Naive thymus-derived CD8-positive, alpha-beta T cell (primary cell): ENCODE measurements around the gene NTN1. TPM values are rescaled to one million over a fixed set of nuclear protein-coding genes. Genes with fewer than 3 reads are reported as not detected.

Experiments
- ATAC-seq, 2 donors: fragments of 150-1000 bp; cut with Tn5 transposase in 1 of 2; sonication (Bioruptor Pico), chemical (Tn5 transposase) in 1 of 2; 1 replicate in 1 of 2; 2 replicates in 1 of 2; pipeline ENCODE4 v1.10.0; 2021; ENCODE audit warnings: mild to moderate bottlenecking in 2 of 2, moderate library complexity in 2 of 2
- POLR2A ChIA-PET: fragments of 350-600 bp; sonication (Branson Sonifier 250); formaldehyde crosslinking; loops from one replicate; lab custom pipeline; 2021; ENCODE audit warnings: antibody characterized with exemption; lab: Charles Lee
- DNase-seq, 10 donors: peaks; one replicate each; pipeline versions ENCODE4 v3.0.0 to v3.0.0-alpha.2; 2020 to 2022
- H3K27ac Mint-ChIP-seq, 10 donors: one replicate each; pipeline ENCODE4 v1.8.0; 2020 to 2022; ENCODE audit warnings: mild to moderate bottlenecking in 10 of 10, mixed read lengths in 10 of 10, moderate library complexity in 4 of 10, inconsistent platforms in 1 of 10
- H3K27me3 Mint-ChIP-seq, 5 donors: one replicate each; pipeline ENCODE4 v1.8.0; 2021 to 2022; ENCODE audit warnings: mixed read lengths in 5 of 5
- H3K36me3 Mint-ChIP-seq, 3 donors: one replicate each; pipeline ENCODE4 v1.8.0; 2020 to 2022; ENCODE audit warnings: mixed read lengths in 3 of 3, mild to moderate bottlenecking in 2 of 3, inconsistent platforms in 1 of 3
- H3K4me1 Mint-ChIP-seq, 4 donors: one replicate each; pipeline ENCODE4 v1.8.0; 2021 to 2022; ENCODE audit warnings: mixed read lengths in 4 of 4
- H3K4me3 Mint-ChIP-seq, 10 donors: one replicate each; pipeline ENCODE4 v1.8.0; 2020 to 2022; ENCODE audit warnings: mild to moderate bottlenecking in 10 of 10, mixed read lengths in 10 of 10, moderate library complexity in 6 of 10, inconsistent platforms in 1 of 10
- H3K9me3 Mint-ChIP-seq, 9 donors: one replicate each; pipeline ENCODE4 v1.8.0; 2020 to 2022; ENCODE audit warnings: mixed read lengths in 9 of 9, mild to moderate bottlenecking in 3 of 9, inconsistent platforms in 1 of 9, moderate library complexity in 1 of 9
- polyA plus RNA-seq, 3 donors: library from polyadenylated mRNA; unstranded; fragments of 300-500 nt; fragmentation: Illumina TruSeq; gene quantifications; one replicate each; pipeline ENCODE4 v1.2.3, GENCODE V29; 2021
- total RNA-seq, 8 experiments: library from RNA in 2 of 8; stranded (reverse) in 2 of 8; gene quantifications; one replicate each; pipeline ENCODE4 v1.2.3 and lab custom pipeline; 2021 to 2026

NTN1 gene
- total and polyA plus RNA-seq, 5 experiments from 2014 or later: 0.05 TPM; not detected in 4

DNA sequence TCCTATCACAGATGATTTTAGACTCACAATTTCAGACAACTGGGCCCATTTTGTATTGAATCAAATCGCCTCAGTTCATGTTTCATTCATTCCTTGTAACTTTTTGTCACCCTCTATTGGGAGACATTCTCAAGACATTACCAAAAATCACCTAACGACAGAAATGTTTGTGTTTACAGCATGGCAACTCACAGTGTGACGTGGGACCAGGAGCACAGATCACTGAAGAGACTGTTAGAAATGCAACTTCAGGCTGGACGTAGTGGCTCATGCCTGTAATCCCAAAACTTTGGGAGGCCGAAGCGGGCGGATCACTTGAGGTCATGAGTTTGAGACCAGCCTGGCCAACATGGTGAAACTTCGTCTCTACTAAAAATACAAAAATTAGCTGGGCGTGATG, 249.6 kb downstream of the NTN1 start:
- H3K27ac Mint-ChIP-seq: no peak overlapping the region
- DNase-seq (no peak), ATAC-seq (no peak)
- H3K36me3 Mint-ChIP-seq: peaks cover 0 to 14% (median 4%) of the 10 kb centered on the region in 3 donors
- H3K27me3 Mint-ChIP-seq: no peaks in the 10 kb centered on the region
- H3K9me3 Mint-ChIP-seq: no peaks in the 10 kb centered on the region
- H3K4me3 Mint-ChIP-seq: no peak overlapping the region
- peaks cover 10 to 24% (median 15%) of the 10 kb centered on the region in 4 donors for H3K4me1 Mint-ChIP-seq
- POLR2A ChIA-PET: no interaction called here

DNA sequence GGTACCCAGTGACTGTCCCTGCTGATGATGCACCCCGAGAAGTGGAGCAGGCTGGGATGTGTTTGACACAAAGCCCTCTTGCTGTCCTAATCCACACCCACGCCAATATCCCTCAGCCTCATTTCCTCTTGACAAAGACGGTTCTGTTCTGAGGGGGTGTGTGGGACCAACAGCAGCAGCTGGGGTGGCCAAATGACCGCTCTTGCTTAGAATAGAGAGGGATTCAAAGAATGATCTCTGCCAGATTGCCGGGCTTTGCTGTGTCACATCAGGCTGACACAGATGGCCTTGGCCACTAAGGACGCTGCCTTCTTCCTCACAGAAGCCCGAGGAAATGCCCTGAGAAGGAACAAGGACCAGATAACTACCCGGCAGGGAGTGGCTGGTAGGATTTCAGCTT, 250.7 kb downstream of the NTN1 start:
- no peaks in the 10 kb centered on the region for H3K9me3 Mint-ChIP-seq
- no peaks in the 10 kb centered on the region for H3K27me3 Mint-ChIP-seq
- peaks cover 0 to 9% (median 4%) of the 10 kb centered on the region in 3 donors for H3K36me3 Mint-ChIP-seq
- DNase-seq: no peak
- POLR2A ChIA-PET: no interaction called here
- ATAC-seq: no peak
- peaks cover 10 to 24% (median 15%) of the 10 kb centered on the region in 4 donors for H3K4me1 Mint-ChIP-seq
- no peak overlapping the region for H3K27ac Mint-ChIP-seq
- H3K4me3 Mint-ChIP-seq: no peak overlapping the region

DNA sequence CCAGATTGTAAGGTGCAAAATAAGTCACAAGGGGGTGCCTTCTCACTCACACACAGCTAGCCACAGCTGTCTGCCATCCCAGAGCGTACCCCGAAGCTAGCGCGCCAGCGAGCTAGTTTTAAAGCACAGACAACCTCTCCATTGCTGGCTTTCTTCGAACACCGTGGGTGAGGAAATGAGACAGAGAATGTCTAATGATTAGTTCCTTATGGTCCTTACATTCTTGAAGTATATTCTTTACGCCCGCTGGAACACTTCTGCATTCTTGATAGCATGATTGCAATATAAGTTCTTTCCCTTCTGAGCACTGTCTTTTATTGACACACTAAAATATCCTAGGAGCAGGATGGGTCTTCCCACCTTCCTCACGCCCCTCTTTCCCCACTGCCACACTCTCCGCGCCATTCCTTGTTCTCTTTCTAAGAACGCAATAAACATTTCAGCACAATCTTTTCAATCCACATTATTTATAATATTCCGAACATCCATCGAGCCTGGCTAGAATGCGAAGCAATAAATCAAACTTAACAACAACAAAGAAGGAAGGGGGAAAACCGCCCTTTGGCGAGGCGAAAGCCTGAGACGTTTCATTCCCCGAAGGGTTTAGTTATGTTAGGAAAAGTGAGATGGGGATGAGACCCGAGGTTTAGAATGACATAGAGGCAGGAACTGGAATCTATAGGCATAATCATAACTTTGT, 251.3 kb downstream of the NTN1 start:
- ATAC-seq (no peak), DNase-seq (no peak)
- H3K27me3 Mint-ChIP-seq: no peaks in the 10 kb centered on the region
- POLR2A ChIA-PET: no interaction called here
- peak overlapping the region in 1 of 10 donors; percentile 41 for H3K27ac Mint-ChIP-seq
- no peaks in the 10 kb centered on the region for H3K9me3 Mint-ChIP-seq
- peaks cover 11 to 24% (median 15%) of the 10 kb centered on the region in 4 donors for H3K4me1 Mint-ChIP-seq
- H3K4me3 Mint-ChIP-seq: no peak overlapping the region
- H3K36me3 Mint-ChIP-seq: peaks cover 0 to 6% (median 4%) of the 10 kb centered on the region in 3 donors

DNA sequence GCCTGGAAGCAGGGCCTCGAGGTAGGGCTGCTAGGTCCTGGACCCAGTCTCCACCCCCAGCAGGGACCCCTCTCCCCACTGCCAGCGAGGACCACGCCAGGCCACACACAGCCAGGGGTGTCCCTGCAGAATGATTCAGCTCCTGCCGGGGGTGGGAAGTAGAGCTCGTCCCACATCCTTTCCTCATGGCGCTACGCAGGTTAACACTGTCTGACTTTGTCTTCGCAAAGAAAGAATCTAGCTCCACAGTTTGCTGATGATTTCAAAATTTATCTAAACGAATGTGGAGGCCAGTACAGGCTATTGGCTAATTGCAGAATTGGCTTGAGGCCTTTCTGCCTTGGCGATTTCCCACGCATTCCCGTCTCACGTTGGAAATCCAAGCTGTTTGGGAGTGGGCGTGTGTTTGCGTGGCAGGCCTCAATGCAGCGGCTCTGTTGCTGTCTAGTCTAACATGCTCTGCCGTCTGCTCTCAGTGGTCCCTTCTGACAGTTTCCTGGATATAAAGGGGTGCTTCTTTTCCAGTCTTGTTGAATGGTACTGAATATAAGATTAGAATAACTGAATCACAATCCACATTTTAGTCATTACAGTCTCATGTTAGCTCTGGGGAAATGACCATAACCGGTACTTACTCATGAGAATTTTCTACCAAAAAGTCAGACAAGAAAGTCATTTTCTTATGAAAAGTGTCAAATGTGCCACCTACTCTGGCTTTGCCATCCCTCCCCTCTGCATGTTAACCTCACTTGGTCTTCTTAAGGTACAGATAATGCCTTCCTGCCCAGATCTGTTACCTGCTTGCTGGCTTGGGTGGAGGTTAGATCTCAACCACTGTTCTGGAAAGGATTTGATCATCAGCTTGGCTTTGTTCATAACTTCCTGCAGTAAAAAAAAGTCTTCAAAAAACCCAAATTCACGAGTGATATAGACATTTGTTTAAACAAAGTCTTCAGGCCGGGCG, 252.4 kb downstream of the NTN1 start:
- H3K9me3 Mint-ChIP-seq: no peaks in the 10 kb centered on the region
- H3K4me1 Mint-ChIP-seq: peaks cover 11 to 24% (median 15%) of the 10 kb centered on the region in 4 donors
- POLR2A ChIA-PET: no interaction called here
- H3K36me3 Mint-ChIP-seq: peaks cover 0 to 9% (median 2%) of the 10 kb centered on the region in 3 donors
- DNase-seq (peak in 2 of 10 donors; percentile 27 to 29), ATAC-seq (peak in 1 of 2 donors; percentile 69)
- no peaks in the 10 kb centered on the region for H3K27me3 Mint-ChIP-seq
- peak overlapping the region in 2 of 10 donors; percentile 1 to 26 for H3K4me3 Mint-ChIP-seq
- peak overlapping the region in 9 of 10 donors; percentile 34 to 78 (median 58) for H3K27ac Mint-ChIP-seq

- Mint-ChIP-seq H3K27ac (peak overlapping the region in 1 of 10 donors; percentile 58), H3K27me3 (no peaks in the 10 kb centered on the region), H3K9me3 (no peaks in the 10 kb centered on the region), H3K4me3 (peak overlapping the region in 1 of 10 donors; percentile 8), H3K36me3 (peaks cover 0 to 10% (median 4%) of the 10 kb centered on the region in 3 donors), H3K4me1 (peaks cover 11 to 24% (median 15%) of the 10 kb centered on the region in 4 donors)
- DNase-seq (no peak), ATAC-seq (no peak)
- POLR2A ChIA-PET: interaction anchor here (0.6 kb wide), 1 partner anchor 38 kb away, joined by 4 read pairs; no protein-coding TSS in a partner anchor
Observed at GRCh38 chr17:9274973-9275372, 253.7 kb downstream of the NTN1 start.

GRCh38 chr17:9279893-9280292, 258.6 kb downstream of the NTN1 start:
- DNase-seq (no peak), ATAC-seq (no peak)
- Mint-ChIP-seq H3K4me3 (no peak overlapping the region), H3K36me3 (peaks cover 0 to 19% (median 7%) of the 10 kb centered on the region in 3 donors), H3K9me3 (no peaks in the 10 kb centered on the region), H3K27ac (peak overlapping the region in 1 of 10 donors; percentile 14), H3K4me1 (peaks cover 4 to 13% (median 6%) of the 10 kb centered on the region in 4 donors), H3K27me3 (no peaks in the 10 kb centered on the region)
- POLR2A ChIA-PET: no interaction called here

GRCh38 chr17:9283909-9284308, 262.6 kb downstream of the NTN1 start:
- DNase-seq: no peak
- H3K36me3 Mint-ChIP-seq: peaks cover 0 to 13% (median 7%) of the 10 kb centered on the region in 3 donors
- H3K4me1 Mint-ChIP-seq: peaks cover 0 to 12% (median 3%) of the 10 kb centered on the region in 4 donors
- no peak overlapping the region for H3K4me3 Mint-ChIP-seq
- H3K27ac Mint-ChIP-seq: no peak overlapping the region
- no peaks in the 10 kb centered on the region for H3K9me3 Mint-ChIP-seq
- ATAC-seq: no peak
- POLR2A ChIA-PET: no interaction called here
- H3K27me3 Mint-ChIP-seq: no peaks in the 10 kb centered on the region

DNA sequence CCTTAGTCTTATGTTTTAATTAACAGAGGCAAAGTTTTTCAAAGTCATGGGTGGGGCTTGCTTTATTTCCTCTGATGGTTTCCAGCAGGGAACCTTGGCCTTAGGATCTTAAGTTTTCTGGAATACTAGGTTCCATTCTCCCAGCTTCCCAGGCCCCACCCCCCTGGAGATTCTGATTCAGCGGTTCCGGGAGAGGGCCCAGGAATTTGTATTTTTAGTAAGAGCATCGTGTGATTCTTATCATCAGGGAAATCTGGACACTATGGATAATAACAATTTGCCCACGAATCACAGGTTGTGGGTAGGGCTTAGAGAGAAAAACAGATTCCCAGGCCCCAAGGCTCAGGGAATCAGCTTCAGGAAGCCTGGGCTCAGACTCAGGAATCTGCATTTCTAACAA, 263.6 kb downstream of the NTN1 start:
- DNase-seq: no peak
- Mint-ChIP-seq H3K27me3 (no peaks in the 10 kb centered on the region), H3K9me3 (no peaks in the 10 kb centered on the region), H3K36me3 (peaks cover 0 to 9% (median 5%) of the 10 kb centered on the region in 3 donors), H3K4me3 (no peak overlapping the region), H3K27ac (no peak overlapping the region), H3K4me1 (peaks cover 6 to 15% (median 12%) of the 10 kb centered on the region in 4 donors)
- POLR2A ChIA-PET: no interaction called here
- ATAC-seq: no peak

- DNase-seq (no peak), ATAC-seq (no peak)
- POLR2A ChIA-PET: no interaction called here
- Mint-ChIP-seq H3K36me3 (peaks cover 0 to 5% (median 4%) of the 10 kb centered on the region in 3 donors), H3K27me3 (no peaks in the 10 kb centered on the region), H3K27ac (peak overlapping the region in 1 of 10 donors; percentile 34), H3K4me1 (peaks cover 16 to 23% (median 19%) of the 10 kb centered on the region in 4 donors), H3K9me3 (no peaks in the 10 kb centered on the region), H3K4me3 (no peak overlapping the region)
Observed at GRCh38 chr17:9285602-9286427, 264.5 kb downstream of the NTN1 start.

GRCh38 chr17:9286434-9286833, 265.1 kb downstream of the NTN1 start:
- no peak for DNase-seq
- ATAC-seq: no peak
- POLR2A ChIA-PET: no interaction called here
- Mint-ChIP-seq H3K9me3 (no peaks in the 10 kb centered on the region), H3K4me1 (peaks cover 15 to 23% (median 20%) of the 10 kb centered on the region in 4 donors), H3K4me3 (no peak overlapping the region), H3K27ac (peak overlapping the region in 1 of 10 donors; percentile 34), H3K27me3 (no peaks in the 10 kb centered on the region), H3K36me3 (peaks cover 0 to 5% (median 0%) of the 10 kb centered on the region in 3 donors)

DNA sequence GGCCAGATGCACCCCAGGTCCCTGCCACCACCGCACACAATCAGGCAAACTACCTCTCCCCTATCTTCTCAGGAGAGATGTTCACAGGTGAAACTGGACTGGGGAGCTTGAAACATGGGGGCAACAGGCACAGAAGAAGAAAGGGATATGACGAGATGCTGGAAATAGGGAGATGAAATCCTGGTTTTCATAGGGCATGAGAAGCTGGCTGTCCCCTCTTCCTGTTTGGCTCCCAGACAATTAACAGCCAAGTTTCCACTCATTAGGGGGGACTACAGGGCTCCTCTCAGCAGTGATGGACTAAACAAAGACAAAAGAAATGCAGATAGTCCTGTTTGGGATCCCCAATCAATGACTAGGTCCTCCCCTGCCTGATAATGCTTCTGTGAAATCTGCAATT, 266.0 kb downstream of the NTN1 start:
- no peak for DNase-seq
- H3K4me3 Mint-ChIP-seq: peak overlapping the region in 1 of 10 donors; percentile 20
- H3K9me3 Mint-ChIP-seq: no peaks in the 10 kb centered on the region
- no peak for ATAC-seq
- POLR2A ChIA-PET: no interaction called here
- no peaks in the 10 kb centered on the region for H3K27me3 Mint-ChIP-seq
- H3K27ac Mint-ChIP-seq: peak overlapping the region in 1 of 10 donors; percentile 50
- H3K36me3 Mint-ChIP-seq: peaks cover 0 to 5% (median 0%) of the 10 kb centered on the region in 3 donors
- H3K4me1 Mint-ChIP-seq: peaks cover 17 to 29% (median 24%) of the 10 kb centered on the region in 4 donors

- Mint-ChIP-seq H3K27ac (peak overlapping the region in 7 of 10 donors; percentile 29 to 86 (median 54)), H3K4me1 (peaks cover 18 to 37% (median 31%) of the 10 kb centered on the region in 4 donors), H3K9me3 (no peaks in the 10 kb centered on the region), H3K36me3 (no peaks in the 10 kb centered on the region), H3K4me3 (peak overlapping the region in 4 of 10 donors; percentile 13 to 39 (median 20)), H3K27me3 (no peaks in the 10 kb centered on the region)
- POLR2A ChIA-PET: no interaction called here
- no peak for ATAC-seq
- no peak for DNase-seq
Observed at GRCh38 chr17:9290226-9290613, 268.9 kb downstream of the NTN1 start.
